AG04450 (cell line): ENCODE measurements around the gene LGR6. TPM values are rescaled to one million over a fixed set of nuclear protein-coding genes. Genes with fewer than 3 reads are reported as not detected.

Experiments used
- CTCF ChIA-PET: fragments of 300-600, 350-600 bp; formaldehyde crosslinking; extraction: SDS; loops from one replicate; lab custom pipeline; 2022; ENCODE audit warnings: antibody characterized with exemption, inconsistent platforms; lab: Charles Lee
- POLR2A ChIA-PET: fragments of 350-600 bp; formaldehyde crosslinking; extraction: SDS; loops from one replicate; lab custom pipeline; 2021; ENCODE audit warnings: antibody characterized with exemption, inconsistent platforms; lab: Yijun Ruan, JAX
- DNase-seq: peaks from one replicate; pipeline ENCODE4 v3.0.0-alpha.2; 2011; ENCODE audit warnings: low read depth, low spot score
- H3K27ac ChIP-seq: one replicate; pipeline ENCODE4 v1.5.1; 2012; ENCODE audit warnings: low read depth, low read length, control low read depth
- H3K27me3 ChIP-seq: one replicate; pipeline ENCODE4 v1.6.0; 2012; ENCODE audit warnings: low read length; ENCODE audit not compliant: control insufficient read depth, insufficient read depth
- H3K4me3 ChIP-seq: 2 replicates; pipeline ENCODE4 v1.5.1; 2011; ENCODE audit warnings: mild to moderate bottlenecking, low read depth, low read length, control low read depth
- H3K9me3 ChIP-seq: 2 replicates; pipeline ENCODE4 v1.5.1; 2012; ENCODE audit warnings: low read length; ENCODE audit not compliant: control insufficient read depth, insufficient read depth
- CTCF ChIP-seq: IDR thresholded peaks from 2 replicates; pipeline ENCODE4 v1.5.1; 2011; ENCODE audit warnings: low read depth, low read length, control low read depth, inconsistent platforms
- polyA plus RNA-seq: library from polyadenylated mRNA; depleted of rRNA; stranded (reverse); fragments of >200 nt; gene quantifications from 2 replicates; pipeline ENCODE4 v1.2.3, GENCODE V29; 2011

LGR6 gene
- polyA plus RNA-seq, 1 experiment: not detected

DNA sequence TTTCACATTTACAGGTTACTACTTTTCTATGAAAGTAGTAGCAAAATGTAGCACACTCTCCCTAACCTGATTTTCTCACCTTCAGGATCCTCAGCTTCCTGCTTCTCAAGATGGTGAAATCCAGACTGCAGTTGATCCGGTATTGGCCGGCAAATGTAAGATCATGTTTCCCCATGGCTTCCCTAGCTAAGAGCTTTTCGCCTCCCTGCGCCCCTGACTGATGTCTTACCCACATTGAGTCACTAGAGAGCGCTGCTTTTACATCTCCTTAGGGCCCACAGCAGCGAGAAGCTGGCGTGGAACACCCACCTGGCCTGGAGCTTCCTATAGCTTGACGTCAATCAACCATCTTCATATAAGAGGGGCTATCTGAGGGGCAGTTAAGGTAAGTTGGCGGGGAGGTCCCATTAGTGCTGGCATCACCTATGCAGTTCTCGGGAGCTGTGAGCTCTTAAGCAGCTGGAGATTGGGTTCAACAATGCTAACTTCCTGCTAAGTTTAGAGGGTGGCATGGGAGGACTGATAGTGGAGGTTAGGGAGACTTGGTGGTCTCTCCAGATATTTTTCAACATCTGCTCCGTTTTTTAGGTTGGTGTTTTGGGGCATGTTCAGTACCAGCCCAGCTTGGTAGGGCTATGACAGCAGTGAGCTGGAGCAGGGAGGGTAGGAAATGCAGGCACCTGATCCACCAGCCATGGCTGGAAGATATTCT lies 38.7 kb upstream of the LGR6 start:
- Histone ChIP-seq H3K4me3 (no peak overlapping the region), H3K27me3 (peaks cover 11% of the 10 kb centered on the region), H3K27ac (no peak overlapping the region), H3K9me3 (no peaks in the 10 kb centered on the region)
- POLR2A ChIA-PET: no interaction called here
- TF ChIP-seq CTCF: peak; percentile 59
- CTCF ChIA-PET: interaction anchor here (0.6 to 2.1 kb wide), 7 partner anchors 9 to 162 kb away, joined by 3 to 11 read pairs (median 4); partner anchors contain the start of gene ARL8A
- peak; percentile 32 for DNase-seq

GRCh38 chr1:202155478-202156021 lies 38.0 kb upstream of the LGR6 start:
- no peaks in the 10 kb centered on the region for H3K9me3 ChIP-seq
- H3K4me3 ChIP-seq: no peak overlapping the region
- peaks cover 14% of the 10 kb centered on the region for H3K27me3 ChIP-seq
- CTCF ChIA-PET: interaction anchor here (0.9 to 2.1 kb wide), 6 partner anchors 8 to 160 kb away, joined by 3 to 11 read pairs (median 4); partner anchors contain the start of genes ARL8A and LGR6
- POLR2A ChIA-PET: no interaction called here
- no peak overlapping the region for H3K27ac ChIP-seq
- no peak for DNase-seq
- no peak for TF ChIP-seq CTCF

- DNase-seq: no peak
- no peak for TF ChIP-seq CTCF
- H3K27me3 ChIP-seq: peaks cover 19% of the 10 kb centered on the region
- ChIA-PET CTCF (interaction anchor here (0.9 kb wide), 2 partner anchors 9 to 37 kb away, joined by 3 read pairs; partner anchors contain the start of gene LGR6), POLR2A (no interaction called here)
- no peaks in the 10 kb centered on the region for H3K9me3 ChIP-seq
- no peak overlapping the region for H3K27ac ChIP-seq
- no peak overlapping the region for H3K4me3 ChIP-seq
Observed at GRCh38 chr1:202156590-202156989, 37.0 kb upstream of the LGR6 start.

- peaks cover 18% of the 10 kb centered on the region for H3K27me3 ChIP-seq
- ChIA-PET CTCF (no interaction called here), POLR2A (no interaction called here)
- TF ChIP-seq CTCF: no peak
- H3K27ac ChIP-seq: no peak overlapping the region
- H3K9me3 ChIP-seq: no peaks in the 10 kb centered on the region
- no peak overlapping the region for H3K4me3 ChIP-seq
- DNase-seq: no peak
Observed at GRCh38 chr1:202157945-202158344, 35.7 kb upstream of the LGR6 start.

DNA sequence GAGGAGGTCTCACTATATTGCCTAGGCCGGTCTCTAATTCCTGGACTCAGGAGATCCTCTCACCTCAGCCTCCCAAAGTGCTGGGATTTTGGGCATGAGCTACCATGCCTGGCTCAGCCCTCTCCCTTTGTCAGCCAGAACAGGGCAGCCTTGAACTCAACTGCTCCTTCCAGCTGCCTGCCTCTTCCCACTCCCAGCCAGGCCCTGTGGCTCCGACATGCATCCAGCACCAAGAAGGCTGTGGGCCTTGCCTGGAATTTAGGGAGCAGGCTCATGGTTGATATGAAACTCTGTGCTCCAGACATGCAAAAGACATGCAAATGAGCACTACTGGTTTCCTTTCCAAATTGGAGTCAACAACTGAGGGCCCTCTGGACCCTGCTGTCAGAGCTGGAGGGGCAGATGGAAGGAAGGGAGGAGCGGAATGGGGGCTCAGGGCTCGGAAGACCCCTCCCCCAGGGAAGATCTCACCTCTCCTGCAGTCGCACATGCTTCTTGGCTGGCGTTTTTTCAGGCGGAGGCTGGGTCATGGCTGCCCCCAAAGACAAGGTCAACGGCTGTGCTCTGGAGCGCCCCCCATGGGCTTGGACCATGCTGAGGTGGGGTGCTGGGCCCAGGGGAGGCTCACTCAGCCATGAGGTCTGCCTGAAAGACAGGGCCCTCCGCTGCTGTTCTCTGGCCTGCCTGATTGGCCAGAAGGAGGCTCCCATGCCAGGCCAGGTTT lies 34.6 kb upstream of the LGR6 start:
- ChIA-PET CTCF (no interaction called here), POLR2A (no interaction called here)
- Histone ChIP-seq H3K27me3 (peaks cover 26% of the 10 kb centered on the region), H3K4me3 (no peak overlapping the region), H3K9me3 (no peaks in the 10 kb centered on the region), H3K27ac (no peak overlapping the region)
- TF ChIP-seq CTCF: no peak
- no peak for DNase-seq
